ENCODE data around the gene CCZ1.

GRCh38 chr7:5854738-5855137 is 43.8 kb upstream of the CCZ1 start:
- TF ChIP-seq EP300 (IDR thresholded peaks at IDR 0.05) (no peak), POLR2AphosphoS5 (IDR thresholded peaks at IDR 0.05) (no peak), CTCF (IDR thresholded peaks at IDR 0.05) (no peak), POLR2A (IDR thresholded peaks at IDR 0.05) (no peak)
